ENCODE results near the gene TAB2. TPM values are rescaled to one million over a fixed set of nuclear protein-coding genes. Genes with fewer than 3 reads are reported as not detected.

TAB2 gene
- total RNA-seq, 1 donor from 2014 or later: 20.5 TPM

DNA sequence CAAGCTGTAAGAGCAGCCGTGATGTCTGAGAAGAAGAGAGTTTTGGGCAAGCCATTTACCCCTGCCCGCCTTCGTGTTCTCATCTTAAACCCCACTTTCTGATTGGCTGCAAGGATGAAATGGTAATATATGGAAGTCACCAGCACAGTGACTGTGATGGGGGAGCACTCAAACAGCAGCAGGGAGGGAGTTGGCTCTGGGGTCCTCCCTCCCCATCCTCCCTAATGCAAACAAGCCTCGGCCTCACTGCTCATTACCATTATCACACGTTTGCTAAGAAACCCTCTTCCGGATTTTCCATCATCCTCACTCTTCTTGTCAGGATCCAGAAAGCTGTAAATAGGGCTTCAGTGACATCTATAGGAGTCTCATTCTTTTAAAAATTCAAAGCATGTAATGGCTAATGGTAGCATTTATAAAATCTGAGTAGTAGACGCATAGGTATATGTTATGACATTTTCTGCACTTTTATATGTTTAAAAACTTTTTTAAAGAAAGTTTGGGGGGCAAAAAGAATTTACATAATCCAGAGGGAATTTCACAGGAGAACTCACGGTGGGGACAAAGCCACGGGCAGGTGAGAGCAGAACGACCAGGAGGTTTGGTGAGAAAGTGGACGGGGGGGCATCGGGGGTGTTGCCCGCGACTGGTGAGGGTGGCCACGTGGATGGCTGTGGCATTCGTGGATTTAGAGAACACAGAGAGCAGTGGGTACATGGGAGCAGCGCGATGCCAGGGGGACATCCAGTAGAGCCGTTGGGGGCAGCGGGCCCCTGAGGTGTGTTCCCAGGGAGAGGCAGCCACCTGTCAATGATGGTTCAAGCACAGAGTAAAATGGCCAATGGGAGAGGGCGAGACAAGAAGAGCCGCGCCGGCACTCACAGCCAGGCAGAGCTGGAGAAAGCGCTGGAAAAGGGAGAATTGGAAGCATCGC lies 112.2 kb downstream of the TAB2 start:
- FAIRE-seq (no peak), DNase-seq (ENCODE audit: low read depth) (no peak)
- TF ChIP-seq, protein P1, sequence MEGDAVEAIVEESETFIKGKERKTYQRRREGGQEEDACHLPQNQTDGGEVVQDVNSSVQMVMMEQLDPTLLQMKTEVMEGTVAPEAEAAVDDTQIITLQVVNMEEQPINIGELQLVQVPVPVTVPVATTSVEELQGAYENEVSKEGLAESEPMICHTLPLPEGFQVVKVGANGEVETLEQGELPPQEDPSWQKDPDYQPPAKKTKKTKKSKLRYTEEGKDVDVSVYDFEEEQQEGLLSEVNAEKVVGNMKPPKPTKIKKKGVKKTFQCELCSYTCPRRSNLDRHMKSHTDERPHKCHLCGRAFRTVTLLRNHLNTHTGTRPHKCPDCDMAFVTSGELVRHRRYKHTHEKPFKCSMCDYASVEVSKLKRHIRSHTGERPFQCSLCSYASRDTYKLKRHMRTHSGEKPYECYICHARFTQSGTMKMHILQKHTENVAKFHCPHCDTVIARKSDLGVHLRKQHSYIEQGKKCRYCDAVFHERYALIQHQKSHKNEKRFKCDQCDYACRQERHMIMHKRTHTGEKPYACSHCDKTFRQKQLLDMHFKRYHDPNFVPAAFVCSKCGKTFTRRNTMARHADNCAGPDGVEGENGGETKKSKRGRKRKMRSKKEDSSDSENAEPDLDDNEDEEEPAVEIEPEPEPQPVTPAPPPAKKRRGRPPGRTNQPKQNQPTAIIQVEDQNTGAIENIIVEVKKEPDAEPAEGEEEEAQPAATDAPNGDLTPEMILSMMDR (IDR thresholded peaks at IDR 0.05; ENCODE audit: insufficient read depth, low read length, severe bottlenecking): no peak
- Histone ChIP-seq H3K4me3 (ENCODE audit: low read depth, low read length) (no peak overlapping the region), H3K27me3 (ENCODE audit: control insufficient read depth, insufficient read depth, low read length) (no peaks in the 10 kb centered on the region), H3K36me3 (ENCODE audit: control insufficient read depth, insufficient read depth, low read length) (no peaks in the 10 kb centered on the region)

DNA sequence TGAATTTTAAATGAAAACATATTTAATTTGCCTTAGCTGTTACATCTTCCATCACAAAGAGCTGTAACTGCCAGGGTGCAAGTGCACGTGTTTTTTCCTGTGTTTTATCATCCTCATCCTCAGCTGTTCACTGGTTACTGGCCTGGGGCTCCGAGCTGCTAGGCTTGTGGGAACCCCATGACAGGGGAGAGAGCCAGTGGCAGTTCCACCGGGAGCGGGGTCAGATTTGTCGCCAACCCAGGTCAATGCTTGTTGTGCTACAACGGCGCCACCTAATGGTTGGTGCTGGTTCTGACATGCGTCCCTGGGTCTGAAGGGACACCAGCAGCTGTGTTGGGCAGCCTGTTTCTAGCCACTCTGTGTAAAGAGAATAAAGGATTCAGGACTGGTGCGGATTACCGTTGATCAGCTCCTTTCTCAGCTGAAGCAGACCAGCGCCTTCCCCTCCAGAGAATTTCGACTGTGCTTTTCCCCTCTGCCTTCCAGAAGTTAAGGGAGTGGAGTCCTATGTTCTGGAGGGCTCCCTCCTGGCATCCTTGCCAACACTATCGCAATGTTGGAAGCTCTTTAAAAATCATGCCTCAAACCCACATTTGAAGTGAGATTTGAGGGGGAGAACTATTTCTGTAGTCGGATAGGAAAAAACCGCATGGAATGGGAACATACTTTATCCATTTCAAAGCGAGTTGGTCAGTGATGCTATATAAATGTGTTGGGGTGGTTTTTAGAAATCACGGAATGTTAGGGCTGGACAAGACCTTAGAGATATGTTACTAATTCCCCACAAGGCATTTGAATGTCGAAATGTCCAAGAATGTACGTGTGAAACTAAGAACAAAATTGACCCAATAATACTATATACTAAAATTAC lies 114.6 kb downstream of the TAB2 start:
- no peaks in the 10 kb centered on the region for H3K36me3 ChIP-seq (ENCODE audit: control insufficient read depth, insufficient read depth, low read length)
- FAIRE-seq (peak; percentile 7), DNase-seq (ENCODE audit: low read depth) (peak; percentile 58)
- H3K27me3 ChIP-seq (ENCODE audit: control insufficient read depth, insufficient read depth, low read length): no peaks in the 10 kb centered on the region
- TF ChIP-seq, protein P1 (IDR thresholded peaks at IDR 0.05; ENCODE audit: insufficient read depth, low read length, severe bottlenecking): peak; percentile 91
- H3K4me3 ChIP-seq (ENCODE audit: low read depth, low read length): no peak overlapping the region

DNA sequence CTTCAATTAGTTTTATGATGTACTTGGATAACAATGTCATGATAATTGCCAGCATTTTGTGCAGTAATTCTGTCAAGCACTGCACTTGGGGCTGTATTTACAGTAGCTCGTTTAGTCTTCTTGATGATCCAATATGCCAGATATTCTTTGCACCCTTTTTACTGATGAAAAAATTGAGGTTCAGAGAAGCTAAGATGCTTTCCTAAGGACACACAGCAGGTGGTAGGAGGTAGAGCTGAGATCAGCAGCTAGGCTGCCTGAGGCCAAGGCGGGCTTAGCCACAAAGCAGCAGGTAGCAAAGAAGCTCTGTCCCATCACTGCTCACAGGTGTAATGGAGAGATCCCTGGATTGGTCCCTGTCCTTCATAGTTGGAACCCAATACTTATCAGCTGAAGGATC lies 115.9 kb downstream of the TAB2 start:
- H3K4me3 ChIP-seq (ENCODE audit: low read depth, low read length): no peak overlapping the region
- no peaks in the 10 kb centered on the region for H3K36me3 ChIP-seq (ENCODE audit: control insufficient read depth, insufficient read depth, low read length)
- FAIRE-seq (no peak), DNase-seq (ENCODE audit: low read depth) (no peak)
- no peaks in the 10 kb centered on the region for H3K27me3 ChIP-seq (ENCODE audit: control insufficient read depth, insufficient read depth, low read length)
- TF ChIP-seq, protein P1 (IDR thresholded peaks at IDR 0.05; ENCODE audit: insufficient read depth, low read length, severe bottlenecking): no peak

DNA sequence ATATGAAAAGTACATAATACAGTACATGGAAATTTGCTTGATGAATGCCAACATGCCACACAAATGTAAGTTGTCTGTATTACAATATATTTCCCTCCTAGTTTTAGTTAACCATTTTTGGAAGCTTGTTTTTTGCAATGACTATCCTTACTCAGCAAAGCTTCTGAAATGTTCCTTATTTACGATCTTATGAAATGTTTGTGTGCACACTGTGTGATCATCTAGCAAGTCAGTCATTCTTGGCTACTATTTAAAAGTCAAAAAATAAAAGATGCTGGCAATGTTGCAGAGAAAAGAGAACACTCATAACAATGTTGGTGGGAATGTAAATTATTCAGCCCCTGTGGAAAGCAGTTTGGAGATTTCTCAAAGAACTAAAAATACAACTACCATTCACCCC lies 116.4 kb downstream of the TAB2 start:
- H3K27me3 ChIP-seq (ENCODE audit: control insufficient read depth, insufficient read depth, low read length): no peaks in the 10 kb centered on the region
- DNase-seq (ENCODE audit: low read depth) (no peak), FAIRE-seq (no peak)
- H3K36me3 ChIP-seq (ENCODE audit: control insufficient read depth, insufficient read depth, low read length): no peaks in the 10 kb centered on the region
- H3K4me3 ChIP-seq (ENCODE audit: low read depth, low read length): no peak overlapping the region
- TF ChIP-seq, protein P1 (IDR thresholded peaks at IDR 0.05; ENCODE audit: insufficient read depth, low read length, severe bottlenecking): no peak

DNA sequence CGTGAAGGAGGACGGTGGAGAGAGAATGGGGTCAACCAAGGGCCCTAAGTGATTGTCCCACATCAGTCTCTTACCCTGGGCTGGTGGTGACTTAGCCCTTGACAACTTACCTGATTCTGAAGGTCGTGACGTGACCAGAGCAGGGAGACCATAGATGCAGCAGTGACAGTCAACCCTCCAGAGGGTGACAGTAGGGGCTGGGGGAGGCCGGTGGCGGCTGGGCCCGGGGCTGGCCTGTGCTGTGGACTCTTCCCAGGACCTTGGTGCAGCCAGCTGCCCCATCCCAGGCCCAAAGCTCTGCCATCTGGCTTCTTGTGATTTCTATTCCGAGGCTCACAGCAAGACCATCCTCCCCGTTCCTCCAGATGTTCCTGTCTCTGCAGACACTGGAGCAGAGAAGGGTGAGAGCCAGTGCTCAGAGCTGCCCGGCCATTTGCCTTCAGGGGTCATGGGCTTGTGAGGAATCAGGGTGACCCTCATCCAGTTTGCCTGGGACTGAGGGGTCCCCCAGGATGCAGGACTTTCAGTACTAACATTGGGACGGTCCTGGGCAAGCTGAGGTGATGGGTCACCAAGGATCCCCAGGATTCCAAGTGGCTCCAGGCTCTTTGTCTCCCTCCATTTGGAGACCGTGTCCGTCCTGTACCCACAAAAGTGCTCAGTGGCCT lies 118.5 kb downstream of the TAB2 start:
- TF ChIP-seq, protein P1 (IDR thresholded peaks at IDR 0.05; ENCODE audit: insufficient read depth, low read length, severe bottlenecking): no peak
- FAIRE-seq (no peak), DNase-seq (ENCODE audit: low read depth) (no peak)
- Histone ChIP-seq H3K4me3 (ENCODE audit: low read depth, low read length) (no peak overlapping the region), H3K27me3 (ENCODE audit: control insufficient read depth, insufficient read depth, low read length) (no peaks in the 10 kb centered on the region), H3K36me3 (ENCODE audit: control insufficient read depth, insufficient read depth, low read length) (no peaks in the 10 kb centered on the region)

Data from bronchial epithelial cell (primary cell).